SW 1271 (cell line): ENCODE results near the gene PSG6.
"Not testable (repeated sequence)": the region's sequence is repeated elsewhere in the genome, so short reads cannot be mapped to it uniquely, and the experiment has no call there.

Source experiments
- DNase-seq, 2 experiments: peaks; one replicate each; lab custom pipeline; 2025; lab: John Stamatoyannopoulos, UW

The PSG6 gene

GRCh38 chr19:42917634-42918033, at the start of gene PSG6:
Gene PSG6, minus strand, starts transcription at chr19:42917894. Its CDS starts 102 bp downstream, at chr19:42917792.
- not testable (repeated sequence) for DNase-seq

DNA sequence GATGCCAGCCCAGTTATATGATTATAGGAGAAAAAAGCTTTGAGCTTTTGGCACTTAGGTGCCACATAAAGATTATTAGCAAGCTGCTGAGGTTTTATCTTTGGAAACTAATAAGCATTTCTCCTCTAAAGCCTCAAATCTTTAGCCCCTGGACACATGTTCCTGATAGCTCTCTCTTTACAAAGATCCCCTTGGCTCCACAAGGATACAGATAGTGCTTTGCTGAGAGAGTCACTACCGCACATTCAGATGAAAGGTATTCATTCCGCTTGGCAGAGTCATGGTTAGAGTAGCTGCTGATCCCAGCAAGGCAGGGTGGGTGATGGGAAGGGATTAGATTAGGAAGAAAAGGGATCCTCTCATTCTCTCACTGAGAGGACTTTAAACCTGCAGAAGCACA, 47.5 kb upstream of the PSG6 start:
- DNase-seq = no peak

DNA sequence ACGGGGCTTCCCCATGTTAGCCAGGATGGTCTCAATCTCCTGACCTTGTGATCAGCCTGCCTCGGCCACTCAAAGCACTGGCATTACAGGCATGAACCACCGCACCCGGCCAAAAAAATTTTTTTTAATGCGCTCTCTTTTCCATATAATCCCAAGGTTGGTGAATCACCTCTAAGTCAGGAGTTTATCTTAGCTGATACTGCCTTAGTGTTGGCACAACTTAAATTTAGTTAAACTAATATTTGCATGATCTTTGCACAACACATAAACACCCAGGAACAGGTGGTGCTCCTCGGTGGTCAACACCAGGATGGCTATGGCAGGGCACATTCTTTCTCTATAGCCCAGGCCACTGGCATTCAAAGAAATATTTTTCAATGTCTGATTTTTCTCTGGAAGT, 43.4 kb upstream of the PSG6 start:
- no peak for DNase-seq

DNA sequence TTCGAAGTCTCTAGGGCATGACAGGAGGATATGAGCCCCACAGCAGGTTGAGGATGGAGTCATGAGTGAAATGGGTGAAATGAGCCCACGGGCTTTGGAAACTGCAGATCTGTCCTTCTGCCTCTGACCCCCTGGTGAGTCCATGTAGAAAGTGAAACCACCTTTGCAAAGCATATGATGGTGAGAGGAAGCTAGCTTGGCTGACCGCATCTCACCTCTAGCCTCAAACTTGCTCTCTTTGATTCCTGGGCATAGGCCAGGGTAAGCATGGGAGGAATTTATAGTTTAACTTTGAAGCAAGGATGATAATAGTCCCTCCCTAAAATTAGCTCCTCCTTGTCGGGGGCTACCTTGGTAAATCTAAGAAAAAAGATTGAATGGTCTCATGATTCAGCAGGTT, 34.4 kb upstream of the PSG6 start:
- DNase-seq = not testable (repeated sequence)

DNA sequence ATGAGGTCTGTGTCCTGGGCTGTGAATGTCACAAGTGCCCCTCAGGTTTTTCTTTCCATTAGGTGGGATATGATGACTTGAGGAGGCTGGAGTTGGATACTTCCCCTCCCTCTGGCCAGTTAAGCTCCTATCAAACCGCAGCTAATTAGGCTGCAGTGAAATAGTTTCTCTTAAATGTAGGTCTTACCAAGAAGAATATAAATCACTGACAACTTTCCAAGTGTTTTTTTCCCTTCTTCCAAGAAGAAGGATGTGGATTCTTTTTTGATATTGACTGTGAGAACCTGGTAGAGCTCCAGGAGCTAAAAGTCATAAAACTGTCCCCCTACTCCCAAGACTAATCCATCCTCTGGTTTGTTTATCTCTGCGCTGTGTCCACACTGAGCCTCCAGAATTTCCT, 33.8 kb upstream of the PSG6 start:
- DNase-seq = not testable (repeated sequence)

- DNase-seq = peak in 1 of 2 experiments; percentile 9
Measured at GRCh38 chr19:42942187-42942789, 24.6 kb upstream of the PSG6 start.

DNA sequence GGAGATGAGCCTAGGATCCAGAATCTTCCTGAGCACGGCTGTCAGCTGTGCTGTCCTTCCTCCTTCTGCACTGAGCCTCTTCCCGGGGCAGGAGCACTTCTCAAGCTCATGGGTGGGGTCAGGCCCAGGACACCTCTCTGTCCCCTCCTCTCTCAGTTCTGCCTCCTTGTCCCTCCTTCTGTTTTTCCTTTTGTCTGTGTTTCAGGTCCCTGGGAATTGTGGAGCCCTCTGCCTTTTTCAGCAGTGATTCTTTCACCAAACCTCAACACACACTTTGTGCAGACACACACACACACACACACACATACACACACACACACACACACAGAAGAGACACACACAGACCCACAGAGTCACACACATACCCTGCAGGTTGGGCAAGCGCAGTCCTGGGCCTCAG, 19.4 kb upstream of the PSG6 start, which contains the start of gene PSG7:
PSG7 (minus strand) TSS at position 101 of the 400 bp plus-strand sequence. CDS start 131 bp downstream, outside the sequence.
- DNase-seq = not testable (repeated sequence)

- not testable (repeated sequence) for DNase-seq
Measured at GRCh38 chr19:42934726-42935125, 17.0 kb upstream of the PSG6 start.

DNA sequence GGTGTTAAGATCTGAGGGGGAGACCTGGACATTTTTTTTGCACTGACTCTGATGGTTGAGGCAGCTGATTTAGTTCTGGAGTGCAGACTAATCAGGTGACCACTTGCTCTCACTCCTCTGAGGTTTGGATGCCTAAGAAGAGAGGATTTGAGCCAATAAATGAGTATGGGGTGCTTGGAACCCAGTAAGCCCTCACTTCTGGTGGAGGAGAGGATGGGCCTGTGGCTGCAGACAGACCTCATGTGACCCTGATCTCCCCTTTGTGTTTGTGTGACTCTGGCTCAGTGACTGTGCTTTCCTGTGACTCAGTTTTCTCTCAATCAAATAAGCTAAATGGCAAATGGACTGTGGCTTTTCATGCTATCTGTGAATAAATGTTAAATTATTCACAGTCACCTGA, 16.5 kb upstream of the PSG6 start:
- not testable (repeated sequence) for DNase-seq

DNA sequence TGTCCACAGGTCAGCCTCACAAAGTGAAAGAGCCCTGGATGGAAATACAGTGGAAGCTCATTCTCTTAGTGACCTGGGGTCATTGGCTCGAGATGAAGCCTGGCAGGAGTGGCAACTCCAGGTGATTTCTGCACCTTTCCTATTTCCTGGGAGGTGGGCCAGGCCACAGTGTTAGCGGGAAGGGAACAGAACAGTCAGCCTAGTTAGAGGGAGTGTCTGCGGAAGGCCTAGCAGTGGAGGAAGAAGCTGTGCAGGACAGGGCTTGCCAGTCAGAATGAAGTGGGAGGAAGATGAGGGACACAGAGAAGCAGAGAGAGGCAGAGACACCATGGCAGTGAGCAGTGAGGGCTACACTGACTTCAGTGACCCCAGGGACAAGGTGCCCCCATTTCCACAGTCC, 15.7 kb upstream of the PSG6 start:
- not testable (repeated sequence) for DNase-seq

- peak; percentile 9 to 58 for DNase-seq
Measured at GRCh38 chr19:42932485-42933101, 14.9 kb upstream of the PSG6 start.

DNA sequence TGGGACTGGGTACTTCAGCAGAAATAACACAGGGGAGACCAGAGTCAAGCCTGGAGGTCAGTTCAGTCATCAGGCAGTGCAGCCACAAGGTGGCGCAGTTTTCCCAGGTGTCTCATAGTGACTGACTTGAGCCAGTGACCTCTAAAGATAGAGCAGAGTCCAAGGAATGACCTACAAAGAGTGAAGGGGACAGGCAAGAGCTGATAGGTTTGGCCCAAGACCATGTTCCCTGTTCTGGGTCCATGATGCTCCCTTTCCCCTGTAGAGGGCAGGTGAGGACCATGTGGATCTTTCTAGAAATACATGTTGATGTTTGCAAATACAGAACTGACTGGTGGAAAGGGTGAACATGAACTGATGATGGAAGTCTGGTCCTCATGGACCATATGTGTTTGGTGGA, 12.5 kb upstream of the PSG6 start:
- peak in 1 of 2 experiments; percentile 9 for DNase-seq

GRCh38 chr19:42928896-42929295, 11.2 kb upstream of the PSG6 start:
- no peak for DNase-seq

DNA sequence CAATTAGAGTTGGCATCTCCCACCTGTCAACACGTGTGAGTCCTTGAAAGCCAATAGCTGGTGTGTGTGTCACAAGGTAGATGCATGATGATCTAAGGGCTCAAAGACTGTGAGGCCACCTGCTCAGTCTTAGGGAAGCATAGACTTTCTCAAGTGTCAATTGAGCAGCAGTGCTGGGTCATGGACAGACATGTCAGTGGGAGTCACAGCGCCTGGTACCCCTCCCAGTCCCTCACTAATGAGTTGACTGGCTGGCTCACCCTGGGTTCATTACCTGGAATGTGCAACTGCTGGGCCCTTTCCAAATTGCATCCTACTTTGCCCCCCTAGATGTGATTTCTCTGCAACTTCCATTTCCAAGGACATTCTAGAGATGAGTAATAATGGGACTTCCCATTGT, 9.1 kb upstream of the PSG6 start:
- DNase-seq = no peak

- DNase-seq = peak in 1 of 2 experiments; percentile 14
Measured at GRCh38 chr19:42923106-42923505, 5.4 kb upstream of the PSG6 start.

- DNase-seq = not testable (repeated sequence)
Measured at GRCh38 chr19:42920971-42921370, 3.3 kb upstream of the PSG6 start.

GRCh38 chr19:42919757-42920079, 2.0 kb upstream of the PSG6 start:
- peak in 1 of 2 experiments; percentile 10 for DNase-seq

GRCh38 chr19:42919070-42919756, 1.5 kb upstream of the PSG6 start:
- DNase-seq = not testable (repeated sequence)

GRCh38 chr19:42918377-42919069, 829 bp upstream of the PSG6 start:
- DNase-seq = not testable (repeated sequence)

- not testable (repeated sequence) for DNase-seq
Measured at GRCh38 chr19:42916931-42917330, 763 bp downstream of the PSG6 start.

GRCh38 chr19:42913516-42913915, 4.2 kb downstream of the PSG6 start:
- DNase-seq = not testable (repeated sequence)

DNA sequence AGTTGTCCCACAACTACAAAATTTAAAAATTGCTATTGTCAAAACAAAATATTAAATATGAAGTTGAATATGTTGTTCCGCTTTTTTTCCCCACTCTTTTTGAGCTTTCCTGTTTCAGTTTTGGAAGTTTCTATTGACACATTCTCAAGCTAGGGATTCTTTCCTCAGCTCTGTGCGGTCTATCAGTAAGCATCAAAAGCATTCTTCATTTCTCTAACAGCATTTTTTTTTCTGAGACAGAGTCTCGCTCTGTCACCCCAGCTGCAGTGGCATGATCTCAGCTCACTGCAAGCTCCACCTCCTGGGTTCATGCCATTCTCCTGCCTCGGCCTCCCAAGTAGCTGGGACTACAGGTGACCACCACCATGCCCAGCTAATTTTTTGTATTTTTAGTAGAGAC, 4.8 kb downstream of the PSG6 start:
- DNase-seq = not testable (repeated sequence)

DNA sequence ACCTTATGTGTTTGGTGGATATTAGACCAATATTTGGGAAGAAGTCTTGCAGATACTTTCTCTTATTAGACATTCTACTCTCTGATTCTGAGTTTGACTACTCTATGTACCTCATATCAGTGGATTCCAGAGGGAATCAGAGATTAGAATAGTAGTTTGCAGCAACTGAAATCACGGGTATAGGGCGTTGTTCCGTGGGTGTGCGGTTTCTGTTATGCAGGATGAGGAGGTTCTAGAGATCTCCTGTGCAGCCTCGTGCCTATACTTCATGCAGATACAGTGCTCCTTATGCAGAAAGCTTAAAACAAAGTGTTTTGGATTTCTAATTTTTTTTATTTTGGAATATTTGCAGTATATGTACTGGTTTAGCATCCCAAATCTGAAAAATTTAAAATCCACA, 6.0 kb downstream of the PSG6 start:
- not testable (repeated sequence) for DNase-seq
